ENCODE results near the gene GATA3.

GATA3 gene

DNA sequence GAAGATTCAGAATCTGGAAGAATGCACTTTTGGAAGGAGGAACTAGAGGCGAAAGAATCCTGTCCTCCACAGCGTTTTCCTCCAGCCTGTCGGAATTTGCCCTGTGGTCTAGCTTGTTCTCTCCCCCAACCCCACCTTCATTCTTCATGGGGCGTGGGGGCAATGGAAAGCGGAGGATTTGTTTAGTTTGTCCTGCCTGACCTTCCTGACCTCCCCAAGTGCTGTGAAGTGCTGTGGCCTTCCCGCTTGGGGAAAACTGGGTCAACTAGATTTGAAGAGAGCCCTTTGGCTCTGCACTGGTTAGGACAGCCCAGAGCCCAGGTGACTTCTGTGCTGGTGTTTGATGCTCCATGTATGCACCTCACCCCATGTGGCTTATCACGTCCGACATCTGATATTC, 49.1 kb downstream of the GATA3 start:
- no peak for DNase-seq

DNA sequence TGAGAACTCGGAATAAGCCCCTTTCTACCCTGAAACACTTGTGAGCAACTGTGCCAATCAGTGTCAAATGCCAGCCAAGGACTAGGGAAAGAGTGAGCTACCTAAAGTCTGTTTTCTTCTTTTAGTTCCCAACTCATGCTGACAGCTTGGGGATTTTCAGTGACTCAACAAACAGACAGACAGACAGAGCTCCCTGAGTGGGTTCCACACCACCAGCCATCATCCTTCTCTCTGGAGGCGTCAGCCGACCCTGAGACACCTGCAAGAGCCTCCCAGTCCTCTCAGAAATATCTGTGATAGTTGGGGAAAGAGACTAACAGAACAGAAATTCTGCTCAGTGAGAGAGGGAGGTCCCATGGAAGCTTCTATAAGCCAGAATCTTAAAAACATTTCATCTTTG, 49.5 kb downstream of the GATA3 start:
- DNase-seq = no peak

DNA sequence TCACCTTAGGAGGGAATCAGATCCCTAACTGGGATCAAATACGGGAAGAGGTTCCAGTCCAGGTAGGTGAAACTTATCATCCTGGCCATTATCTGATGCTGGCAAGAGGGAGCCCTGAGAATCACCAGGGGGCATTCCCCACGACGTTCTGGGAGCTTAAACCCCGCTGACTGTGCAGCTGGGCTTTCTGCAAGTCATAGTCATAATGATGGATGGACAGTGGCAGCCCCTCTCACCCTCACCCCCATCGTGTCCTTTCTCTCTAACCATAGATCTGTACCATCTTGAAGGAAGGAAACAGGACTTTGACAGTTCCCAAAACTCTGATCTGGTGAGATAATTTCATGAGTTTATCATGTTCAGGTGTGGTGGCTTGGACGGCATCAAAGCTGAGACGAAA, 50.2 kb downstream of the GATA3 start:
- no peak for DNase-seq

DNA sequence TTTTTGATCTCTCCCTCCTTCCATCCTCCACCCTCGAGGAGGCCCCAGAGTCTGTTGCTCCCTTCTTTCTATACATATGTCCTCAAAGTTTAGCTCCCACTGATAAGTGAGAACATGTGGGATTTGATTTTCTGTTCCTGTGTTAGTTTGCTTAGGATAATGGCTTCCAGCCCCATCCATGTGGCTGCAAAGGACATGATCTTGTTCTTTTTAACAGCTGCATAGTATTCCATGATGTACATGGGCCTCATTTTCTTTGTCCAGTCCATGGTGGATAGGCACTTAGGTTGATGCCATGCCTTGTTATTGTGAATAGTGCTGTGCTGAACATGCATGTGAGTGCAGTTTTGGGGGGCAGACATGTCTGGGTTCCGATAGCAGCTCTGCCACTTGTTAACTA, 51.4 kb downstream of the GATA3 start:
- DNase-seq = no peak

DNA sequence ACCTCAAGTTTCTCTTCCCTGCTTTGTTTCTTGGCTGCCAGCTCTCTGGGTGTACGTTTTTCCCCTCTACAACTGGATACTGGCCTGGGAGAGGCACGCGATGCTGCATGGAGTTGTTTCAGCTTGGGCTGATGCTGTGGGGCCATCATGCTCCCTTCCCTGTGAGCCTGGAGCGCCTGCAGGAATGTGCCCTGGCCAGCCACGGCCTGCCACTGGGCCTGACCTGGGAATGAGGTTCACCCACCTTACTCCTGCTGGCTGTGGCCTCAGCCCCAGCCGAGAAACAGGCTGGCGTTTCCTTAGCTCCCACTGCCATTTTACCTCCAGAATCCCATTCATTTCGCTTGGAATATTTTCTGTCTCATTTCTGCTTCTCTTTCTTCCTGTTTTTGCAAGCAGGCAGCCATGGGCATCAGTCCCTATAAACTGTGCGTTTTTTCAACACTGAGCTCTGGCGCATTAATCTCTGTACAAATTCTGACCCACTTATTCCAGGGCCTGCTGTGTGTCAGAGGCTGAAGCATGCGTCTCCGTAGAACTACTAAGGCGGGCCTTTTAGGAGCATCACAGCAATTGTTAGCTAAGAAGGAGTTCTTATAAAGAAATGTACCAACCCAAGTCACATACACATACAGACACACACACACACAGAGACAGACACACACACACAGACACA, 57.9 kb downstream of the GATA3 start:
- no peak for DNase-seq

DNA sequence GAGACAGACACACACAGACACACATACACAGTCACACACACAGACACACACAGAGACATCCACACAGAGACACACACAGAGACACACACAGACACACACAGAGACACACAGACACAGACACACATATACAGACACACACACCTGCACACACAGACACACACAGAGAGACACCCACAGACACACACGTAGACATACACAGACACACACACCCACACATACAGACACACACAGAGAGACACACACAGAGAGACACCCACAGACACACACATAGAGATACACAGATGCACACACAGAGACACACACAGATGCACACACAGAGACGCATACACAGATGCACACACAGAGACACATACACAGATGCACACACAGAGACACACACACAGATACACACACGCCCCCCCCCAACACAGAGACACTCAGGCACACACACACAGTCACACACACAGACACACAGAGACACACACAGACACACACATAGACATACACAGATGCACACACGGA, 58.5 kb downstream of the GATA3 start:
- DNase-seq = no peak

DNA sequence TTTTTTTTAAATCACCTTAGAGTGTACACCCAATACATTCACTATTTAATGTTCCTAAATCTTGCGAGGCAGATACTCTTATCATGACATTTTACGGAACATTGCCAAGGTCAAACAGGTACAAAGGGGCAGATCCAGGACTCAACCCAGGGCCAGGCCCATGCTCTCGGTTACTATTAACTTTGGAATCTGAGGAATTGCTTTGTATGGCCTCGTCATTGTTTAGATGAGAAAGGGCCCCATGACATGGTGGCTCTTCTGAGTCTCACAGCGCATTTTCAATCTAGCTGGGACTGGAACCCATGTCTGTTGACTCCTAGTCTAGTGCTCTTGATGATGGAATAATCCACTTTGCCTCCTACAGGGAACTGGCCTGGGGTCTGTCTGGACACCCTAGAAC, 59.1 kb downstream of the GATA3 start:
- no peak for DNase-seq

DNA sequence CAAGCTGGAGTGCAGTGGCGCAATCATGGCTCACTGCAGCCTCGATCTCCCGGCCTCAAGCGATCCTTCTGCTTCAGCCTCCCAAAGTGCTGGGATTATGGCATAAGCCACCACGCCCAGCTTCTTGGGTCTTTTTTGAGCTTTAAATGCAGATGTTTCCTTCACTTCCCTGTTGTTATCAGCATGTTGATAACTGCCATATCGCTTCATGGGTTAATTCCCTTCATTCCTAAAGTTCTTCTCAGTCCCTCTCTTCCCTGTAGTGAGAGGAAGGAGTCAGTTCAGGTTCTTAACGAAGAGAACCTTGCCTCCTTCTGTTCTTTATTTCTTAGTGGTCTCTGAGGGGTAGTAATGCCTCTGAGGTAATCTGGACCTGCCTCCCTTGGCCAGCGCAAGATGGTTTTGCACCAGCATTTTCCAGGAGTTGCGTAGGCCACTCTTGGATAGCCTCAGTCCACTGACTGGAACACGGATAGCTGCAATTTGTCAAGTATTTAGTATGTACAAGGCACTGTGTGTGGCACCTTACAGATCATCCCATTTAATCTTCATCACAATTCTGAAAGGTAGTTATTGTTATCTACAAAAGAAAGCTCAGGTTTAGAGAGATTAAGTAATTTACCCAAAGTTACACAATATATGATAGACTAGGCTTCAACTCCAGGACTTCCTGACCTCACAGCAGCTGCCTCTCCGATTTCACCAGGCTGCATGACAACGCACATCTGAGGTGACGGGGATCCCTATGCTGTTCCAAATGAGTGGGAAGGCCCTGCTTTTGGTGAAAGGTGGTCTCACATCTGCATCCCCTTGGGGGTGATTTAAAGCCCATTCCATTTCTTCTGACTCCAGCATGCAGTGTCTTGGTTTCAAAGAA, 60.5 kb downstream of the GATA3 start:
- no peak for DNase-seq

DNA sequence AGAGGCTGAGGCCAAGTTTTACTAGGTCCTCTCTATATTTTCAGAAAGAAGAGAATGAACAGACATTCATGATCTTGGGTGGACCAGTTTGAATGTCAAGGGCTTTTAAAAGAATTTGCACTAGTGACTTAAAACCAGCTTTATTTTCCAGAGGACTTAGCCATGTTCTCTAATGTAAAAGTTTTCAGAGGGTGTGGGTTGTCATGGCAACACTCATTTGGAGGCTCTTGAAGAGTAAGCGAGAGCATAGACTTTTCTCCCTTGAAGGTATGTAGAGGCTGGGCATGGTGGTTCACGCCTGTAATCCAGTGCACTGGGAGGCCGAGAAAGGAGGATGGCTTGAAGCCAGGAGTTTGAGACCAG, 61.1 kb downstream of the GATA3 start:
- DNase-seq = no peak

DNA sequence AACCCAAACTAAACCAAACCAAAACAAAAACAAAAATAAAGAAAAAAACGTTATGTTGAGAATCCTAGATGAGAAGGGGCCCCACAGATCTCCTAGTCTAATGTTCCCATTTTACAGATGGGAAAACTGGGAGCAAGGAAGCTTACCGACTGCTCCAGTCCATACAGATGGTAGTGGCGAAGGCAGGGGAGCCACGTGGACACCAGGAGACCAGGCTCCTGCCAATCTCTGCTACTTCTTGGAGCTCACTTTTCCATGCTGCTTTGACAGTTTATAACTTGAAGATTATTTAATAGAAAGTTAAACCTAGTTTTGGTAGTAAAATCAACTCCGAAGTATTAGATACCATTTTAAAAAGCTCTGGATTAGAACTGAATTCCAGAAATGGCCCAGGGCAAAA, 62.0 kb downstream of the GATA3 start:
- DNase-seq = no peak

DNA sequence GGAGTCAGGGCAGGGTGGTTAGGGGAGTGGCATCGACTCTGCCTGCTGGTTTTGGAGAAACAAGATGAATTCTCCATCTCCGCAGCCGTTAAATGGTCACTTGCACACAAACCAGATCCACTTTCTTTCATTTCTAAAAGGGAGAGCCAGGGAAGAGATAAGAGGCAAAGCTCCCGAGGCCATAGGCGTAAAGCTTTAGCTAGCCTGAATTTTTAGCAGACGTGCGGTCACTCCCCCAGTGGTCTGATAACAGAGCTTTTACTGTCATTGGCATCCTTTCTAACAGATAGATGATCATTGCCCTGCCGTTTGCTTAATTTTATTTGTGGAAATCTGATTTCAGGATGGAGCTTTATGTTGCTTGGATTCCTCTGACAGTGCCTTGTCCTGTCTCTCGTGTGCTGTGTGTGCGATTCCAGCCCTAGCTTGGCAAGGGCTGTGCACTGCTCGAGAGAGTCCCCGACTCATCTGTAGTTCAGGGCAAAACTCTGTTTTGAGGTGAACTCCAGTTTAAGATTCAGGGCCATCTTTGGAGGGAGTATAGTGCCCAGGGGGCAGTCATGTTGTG, 62.5 kb downstream of the GATA3 start:
- no peak for DNase-seq

DNA sequence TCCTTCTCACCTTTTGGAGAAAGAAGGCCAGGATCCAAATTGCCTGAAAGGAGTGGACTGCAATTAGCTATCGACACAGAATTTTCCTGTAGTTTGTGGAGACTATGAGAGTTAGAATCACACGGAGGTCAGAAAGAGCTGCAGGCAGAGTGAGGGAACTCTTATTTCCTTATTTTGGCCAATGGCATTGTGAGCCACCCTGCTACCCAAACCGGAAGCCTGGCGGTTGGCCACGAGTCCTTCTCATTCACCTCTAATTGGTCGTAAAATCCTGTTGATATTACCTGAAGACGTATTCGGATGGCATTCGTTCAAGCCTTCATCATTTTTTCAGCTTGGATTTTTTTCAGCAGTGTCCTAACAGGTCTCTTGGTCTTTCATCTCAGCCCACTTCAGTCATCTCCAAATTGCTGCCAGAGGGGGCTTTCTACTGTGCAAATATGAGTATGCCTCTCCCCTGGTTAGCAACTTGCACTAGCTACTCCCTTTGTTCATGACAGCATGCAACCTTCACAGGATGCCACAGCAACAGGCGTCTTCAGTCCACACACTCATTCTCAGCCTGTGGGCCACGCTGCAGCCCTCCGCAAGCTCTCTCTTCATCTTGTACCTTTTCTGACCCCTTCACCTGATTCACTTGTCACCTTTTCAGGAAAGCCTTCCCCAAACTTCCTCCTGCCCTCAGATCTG, 66.9 kb downstream of the GATA3 start:
- no peak for DNase-seq

DNA sequence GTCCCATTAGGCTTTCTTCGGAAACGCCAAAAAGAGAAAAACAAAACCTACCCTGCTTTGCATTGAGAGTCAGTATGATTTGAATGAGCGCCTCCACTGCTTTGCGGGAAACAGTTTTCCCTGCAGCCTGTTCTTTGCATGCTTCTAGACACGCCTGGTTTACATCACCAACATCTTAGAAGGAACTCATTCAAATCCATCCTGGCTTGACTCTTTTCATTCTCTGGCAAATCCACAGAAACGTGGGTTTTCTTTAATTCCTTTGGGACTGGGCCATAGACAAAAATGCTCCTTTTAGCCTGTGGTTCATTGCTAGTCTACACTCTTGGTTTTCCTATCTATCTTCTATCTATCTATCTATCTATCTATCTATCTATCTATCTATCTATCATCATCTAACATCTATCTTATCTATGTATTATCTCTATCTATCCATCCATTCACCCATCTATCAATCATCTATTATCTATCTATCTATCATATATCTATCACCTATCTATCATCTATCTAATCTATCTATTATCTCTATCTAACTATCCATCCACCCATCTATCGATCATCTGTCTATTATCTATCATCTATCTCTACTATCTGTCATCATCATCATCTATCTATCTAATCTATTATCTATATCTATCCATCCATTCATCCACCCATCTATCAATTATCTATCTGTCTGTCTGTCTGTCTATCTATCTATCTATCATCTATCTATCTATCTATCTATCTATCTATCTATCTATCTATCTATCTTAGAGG, 68.3 kb downstream of the GATA3 start:
- DNase-seq = no peak

DNA sequence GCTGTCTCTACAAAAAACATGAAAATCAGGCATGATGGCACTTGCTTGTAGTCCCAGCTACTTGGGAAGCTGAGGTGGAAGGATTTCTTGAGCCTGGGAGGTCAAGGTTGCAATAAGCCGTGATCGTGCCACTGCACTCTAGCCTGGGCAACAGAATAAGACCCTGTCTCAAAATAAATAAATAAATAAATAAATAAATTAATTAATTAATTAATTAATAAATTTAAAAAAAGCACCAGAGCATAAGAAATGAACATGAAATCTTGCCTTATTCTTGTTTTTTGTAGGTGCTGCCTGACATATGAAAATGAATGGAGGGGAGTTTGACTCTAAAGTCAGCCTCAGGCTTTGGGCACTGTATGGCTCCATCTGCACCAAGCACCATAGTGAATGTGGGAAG, 69.9 kb downstream of the GATA3 start:
- no peak for DNase-seq
